Peyer's patch (tissue), 4 donors: ENCODE measurements around the gene ATG10.

Experiments
- POLR2A ChIP-seq, 2 donors: fragments of 450-650 bp; IDR thresholded peaks; one replicate each; pipeline ENCODE4 v1.5.1; 2017; ENCODE audit warnings: antibody characterized with exemption in 2 of 2, mild to moderate bottlenecking in 2 of 2, moderate library complexity in 2 of 2
- TF ChIP-seq, protein P1 (sequence below), 6 experiments: fragments of 450-650 bp in 4 of 6; fragments of 200-600 bp in 2 of 6; sonication (generic) in 1 of 6; IDR thresholded peaks; one replicate each; pipeline ENCODE4 v1.5.1; 2017 to 2019; ENCODE audit warnings: antibody characterized with exemption in 6 of 6, mild to moderate bottlenecking in 3 of 6, moderate library complexity in 1 of 6

DNA sequence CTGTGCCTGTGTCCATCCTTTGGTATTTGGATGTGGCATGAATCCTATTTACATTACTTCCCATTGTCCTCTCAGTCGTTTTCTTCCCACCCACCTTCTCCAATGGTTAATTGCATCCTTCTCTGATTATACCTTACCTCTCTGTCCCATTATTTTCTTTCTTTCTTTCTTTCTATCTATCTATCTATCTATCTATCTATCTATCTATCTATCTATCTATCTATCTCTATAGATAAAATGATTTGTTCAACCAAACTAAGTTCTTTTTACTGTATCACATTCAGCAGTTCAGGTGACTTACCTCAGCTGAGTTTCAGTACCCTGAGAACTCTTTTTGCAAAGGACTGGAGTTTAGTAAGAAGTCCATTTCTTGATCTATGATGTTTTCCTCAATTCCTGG, 225.7 kb downstream of the ATG10 start:
- TF ChIP-seq POLR2A (IDR thresholded peaks at IDR 0.05), result no peak
- TF ChIP-seq, protein P1, sequence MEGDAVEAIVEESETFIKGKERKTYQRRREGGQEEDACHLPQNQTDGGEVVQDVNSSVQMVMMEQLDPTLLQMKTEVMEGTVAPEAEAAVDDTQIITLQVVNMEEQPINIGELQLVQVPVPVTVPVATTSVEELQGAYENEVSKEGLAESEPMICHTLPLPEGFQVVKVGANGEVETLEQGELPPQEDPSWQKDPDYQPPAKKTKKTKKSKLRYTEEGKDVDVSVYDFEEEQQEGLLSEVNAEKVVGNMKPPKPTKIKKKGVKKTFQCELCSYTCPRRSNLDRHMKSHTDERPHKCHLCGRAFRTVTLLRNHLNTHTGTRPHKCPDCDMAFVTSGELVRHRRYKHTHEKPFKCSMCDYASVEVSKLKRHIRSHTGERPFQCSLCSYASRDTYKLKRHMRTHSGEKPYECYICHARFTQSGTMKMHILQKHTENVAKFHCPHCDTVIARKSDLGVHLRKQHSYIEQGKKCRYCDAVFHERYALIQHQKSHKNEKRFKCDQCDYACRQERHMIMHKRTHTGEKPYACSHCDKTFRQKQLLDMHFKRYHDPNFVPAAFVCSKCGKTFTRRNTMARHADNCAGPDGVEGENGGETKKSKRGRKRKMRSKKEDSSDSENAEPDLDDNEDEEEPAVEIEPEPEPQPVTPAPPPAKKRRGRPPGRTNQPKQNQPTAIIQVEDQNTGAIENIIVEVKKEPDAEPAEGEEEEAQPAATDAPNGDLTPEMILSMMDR (IDR thresholded peaks at IDR 0.05), result no peak
